GM18867 (cell line): ENCODE data around the gene CDC123.
"Not testable (repeated sequence)": the region's sequence is repeated elsewhere in the genome, so short reads cannot be mapped to it uniquely, and the experiment has no call there.

Source experiments
- ATAC-seq: cut with Tn5 transposase; IDR thresholded peaks from one replicate; pipeline ENCODE4 v1.9.1; 2021; ENCODE audit warnings: mild to moderate bottlenecking, moderate library complexity; ENCODE audit not compliant: unreplicated experiment

Gene CDC123

GRCh38 chr10:12195603-12196506 lies at the start of gene CDC123, which contains the start of gene NUDT5:
Gene CDC123 (plus strand): TSS chr10:12196188. CDS start chr10:12196246, 58 bp downstream.
Gene NUDT5 (minus strand): TSS chr10:12195891. CDS start chr10:12186291, 9,600 bp downstream.
- peak; percentile 88 for ATAC-seq

GRCh38 chr10:12150163-12150562 lies 45.8 kb upstream of the CDC123 start:
- ATAC-seq, result no peak

- ATAC-seq, result no peak
Observed at GRCh38 chr10:12154516-12154915, 41.5 kb upstream of the CDC123 start.

- no peak for ATAC-seq
Observed at GRCh38 chr10:12156367-12157123, 39.4 kb upstream of the CDC123 start.

GRCh38 chr10:12158111-12158510 lies 37.9 kb upstream of the CDC123 start:
- ATAC-seq, result no peak

GRCh38 chr10:12160664-12161063 lies 35.3 kb upstream of the CDC123 start:
- ATAC-seq, result no peak

GRCh38 chr10:12162927-12163326 lies 33.1 kb upstream of the CDC123 start:
- no peak for ATAC-seq

- no peak for ATAC-seq
Observed at GRCh38 chr10:12164085-12164484, 31.9 kb upstream of the CDC123 start.

GRCh38 chr10:12165036-12165435 lies 31.0 kb upstream of the CDC123 start:
- ATAC-seq, result no peak

- ATAC-seq, result no peak
Observed at GRCh38 chr10:12165999-12166775, 29.8 kb upstream of the CDC123 start.

- not testable (repeated sequence) for ATAC-seq
Observed at GRCh38 chr10:12171512-12171911, 24.5 kb upstream of the CDC123 start.

GRCh38 chr10:12177642-12178041 lies 18.3 kb upstream of the CDC123 start:
- ATAC-seq, result no peak

- ATAC-seq, result no peak
Observed at GRCh38 chr10:12179606-12180170, 16.3 kb upstream of the CDC123 start.

GRCh38 chr10:12180221-12180974 lies 15.6 kb upstream of the CDC123 start:
- ATAC-seq, result no peak

GRCh38 chr10:12181065-12181775 lies 14.8 kb upstream of the CDC123 start:
- no peak for ATAC-seq

- no peak for ATAC-seq
Observed at GRCh38 chr10:12184165-12184564, 11.8 kb upstream of the CDC123 start.

- no peak for ATAC-seq
Observed at GRCh38 chr10:12186323-12186722, 9.7 kb upstream of the CDC123 start.

GRCh38 chr10:12187321-12187905 lies 8.6 kb upstream of the CDC123 start:
- no peak for ATAC-seq

GRCh38 chr10:12188656-12189055 lies 7.3 kb upstream of the CDC123 start:
- no peak for ATAC-seq
